ENCODE measurements around the gene NCOA7.
A peak's percentile ranks its signal among the peaks of the same experiment; 100 is the strongest.

The NCOA7 gene

GRCh38 chr6:125882243-125882642 is 91.5 kb downstream of the NCOA7 start:
- DNase-seq (ENCODE audit: low read depth): no peak
- TF ChIP-seq, protein P1, sequence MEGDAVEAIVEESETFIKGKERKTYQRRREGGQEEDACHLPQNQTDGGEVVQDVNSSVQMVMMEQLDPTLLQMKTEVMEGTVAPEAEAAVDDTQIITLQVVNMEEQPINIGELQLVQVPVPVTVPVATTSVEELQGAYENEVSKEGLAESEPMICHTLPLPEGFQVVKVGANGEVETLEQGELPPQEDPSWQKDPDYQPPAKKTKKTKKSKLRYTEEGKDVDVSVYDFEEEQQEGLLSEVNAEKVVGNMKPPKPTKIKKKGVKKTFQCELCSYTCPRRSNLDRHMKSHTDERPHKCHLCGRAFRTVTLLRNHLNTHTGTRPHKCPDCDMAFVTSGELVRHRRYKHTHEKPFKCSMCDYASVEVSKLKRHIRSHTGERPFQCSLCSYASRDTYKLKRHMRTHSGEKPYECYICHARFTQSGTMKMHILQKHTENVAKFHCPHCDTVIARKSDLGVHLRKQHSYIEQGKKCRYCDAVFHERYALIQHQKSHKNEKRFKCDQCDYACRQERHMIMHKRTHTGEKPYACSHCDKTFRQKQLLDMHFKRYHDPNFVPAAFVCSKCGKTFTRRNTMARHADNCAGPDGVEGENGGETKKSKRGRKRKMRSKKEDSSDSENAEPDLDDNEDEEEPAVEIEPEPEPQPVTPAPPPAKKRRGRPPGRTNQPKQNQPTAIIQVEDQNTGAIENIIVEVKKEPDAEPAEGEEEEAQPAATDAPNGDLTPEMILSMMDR (conservative IDR thresholded peaks at IDR 0.05; ENCODE audit: low read depth, low read length): no peak
- no peak overlapping the region for H3K4me3 ChIP-seq (ENCODE audit: low read depth, low read length)

DNA sequence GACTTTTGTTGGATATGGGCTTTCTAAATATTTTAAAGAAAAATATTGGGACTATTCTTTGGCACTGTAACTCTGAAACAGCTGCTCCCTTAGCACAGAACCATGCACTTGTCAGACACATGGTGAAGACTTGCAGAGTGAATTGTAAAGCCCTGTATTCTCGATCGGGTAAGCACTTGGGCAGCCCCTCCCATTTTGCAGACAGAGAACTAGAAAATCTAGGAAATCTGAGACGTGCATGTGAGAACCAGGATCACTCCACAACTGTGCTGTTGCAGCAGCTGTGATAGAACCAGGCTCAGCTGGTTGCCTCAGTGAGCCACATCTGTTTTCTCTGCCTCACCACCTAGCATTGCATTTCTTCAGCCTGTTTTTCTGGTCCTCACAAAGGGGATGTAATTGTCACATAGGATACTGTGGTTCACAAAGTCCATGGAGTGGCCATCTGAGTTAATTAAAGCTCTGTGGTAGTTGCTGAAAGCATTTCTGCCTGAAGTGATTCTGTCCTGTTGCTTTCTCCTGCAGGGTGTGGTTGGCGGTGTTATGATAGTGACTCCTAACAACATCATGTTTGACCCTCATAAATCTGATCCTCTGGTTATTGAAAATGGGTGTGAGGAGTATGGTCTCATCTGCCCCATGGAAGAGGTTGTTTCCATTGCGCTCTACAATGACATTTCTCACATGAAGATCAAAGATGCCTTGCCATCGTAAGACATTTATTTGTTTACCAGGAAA is 94.0 kb downstream of the NCOA7 start:
- TF ChIP-seq, protein P1 (conservative IDR thresholded peaks at IDR 0.05; ENCODE audit: low read depth, low read length): no peak
- no peak overlapping the region for H3K4me3 ChIP-seq (ENCODE audit: low read depth, low read length)

DNA sequence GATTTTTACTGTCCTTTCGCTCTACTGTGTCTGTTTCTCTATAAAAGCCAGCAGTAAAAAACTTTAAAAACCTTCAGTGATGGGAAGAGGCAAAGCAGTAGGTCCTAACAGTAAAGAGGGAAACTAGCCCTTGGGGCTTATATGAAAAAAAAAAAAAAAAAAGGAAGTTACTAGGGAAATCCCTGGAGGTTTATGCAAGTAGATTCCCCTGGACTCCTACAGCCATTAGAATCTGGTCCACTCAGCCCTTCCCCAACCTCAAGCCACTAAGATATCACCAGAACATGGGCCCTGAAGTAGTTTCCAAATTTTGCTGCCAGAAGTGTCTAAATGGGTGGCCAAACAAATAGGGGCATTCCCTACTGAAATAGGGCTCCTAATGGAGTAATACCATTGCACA is 95.3 kb downstream of the NCOA7 start:
- DNase-seq (ENCODE audit: low read depth): no peak

More for the DNA sequence above, 94.0 kb downstream of the NCOA7 start:
- no peak for DNase-seq (ENCODE audit: low read depth)

GRCh38 chr6:125886914-125887313 is 96.2 kb downstream of the NCOA7 start:
- DNase-seq (ENCODE audit: low read depth): no peak
- H3K4me3 ChIP-seq (ENCODE audit: low read depth, low read length): no peak overlapping the region
- TF ChIP-seq, protein P1 (conservative IDR thresholded peaks at IDR 0.05; ENCODE audit: low read depth, low read length): no peak

More for the DNA sequence above, 95.3 kb downstream of the NCOA7 start:
- no peak overlapping the region for H3K4me3 ChIP-seq (ENCODE audit: low read depth, low read length)
- TF ChIP-seq, protein P1 (conservative IDR thresholded peaks at IDR 0.05; ENCODE audit: low read depth, low read length): no peak

GRCh38 chr6:125887372-125887771 is 96.6 kb downstream of the NCOA7 start:
- no peak overlapping the region for H3K4me3 ChIP-seq (ENCODE audit: low read depth, low read length)
- TF ChIP-seq, protein P1 (conservative IDR thresholded peaks at IDR 0.05; ENCODE audit: low read depth, low read length): no peak
- DNase-seq (ENCODE audit: low read depth): no peak

DNA sequence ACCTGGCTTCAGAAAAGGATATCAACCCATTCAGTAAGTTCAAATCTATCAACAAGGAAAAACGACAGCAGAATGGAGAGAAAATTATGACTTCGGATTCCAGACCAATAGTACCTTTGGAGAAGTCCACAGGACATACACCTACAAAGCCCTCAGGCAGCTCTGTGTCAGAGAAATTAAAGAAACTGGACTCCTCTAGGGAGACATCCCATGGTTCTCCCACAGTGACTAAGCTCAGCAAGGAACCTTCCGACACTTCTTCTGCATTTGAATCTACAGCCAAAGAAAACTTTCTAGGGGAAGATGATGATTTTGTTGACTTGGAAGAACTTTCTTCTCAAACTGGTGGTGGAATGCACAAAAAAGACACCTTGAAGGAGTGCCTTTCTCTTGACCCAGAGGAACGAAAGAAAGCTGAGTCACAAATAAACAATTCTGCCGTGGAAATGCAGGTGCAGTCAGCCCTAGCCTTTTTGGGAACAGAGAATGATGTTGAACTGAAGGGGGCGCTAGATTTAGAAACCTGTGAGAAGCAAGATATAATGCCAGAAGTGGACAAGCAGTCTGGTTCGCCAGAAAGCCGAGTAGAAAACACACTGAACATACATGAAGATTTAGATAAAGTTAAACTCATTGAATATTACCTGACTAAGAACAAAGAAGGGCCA is 98.4 kb downstream of the NCOA7 start:
- TF ChIP-seq, protein P1 (conservative IDR thresholded peaks at IDR 0.05; ENCODE audit: low read depth, low read length): peak; percentile 70
- peak; percentile 69 for DNase-seq (ENCODE audit: low read depth)
- H3K4me3 ChIP-seq (ENCODE audit: low read depth, low read length): no peak overlapping the region
